Lower leg skin (tissue), 3 donors: ENCODE results near the gene CLEC4F.

Experiments used
- CTCF ChIP-seq, 3 donors: fragments of 450-650 bp; IDR thresholded peaks; one replicate each; pipeline ENCODE4 v1.5.1; 2016; ENCODE audit warnings: antibody characterized with exemption in 3 of 3, mild to moderate bottlenecking in 3 of 3, moderate library complexity in 2 of 3
- POLR2A ChIP-seq, 2 donors: fragments of 450-650 bp; IDR thresholded peaks; one replicate each; pipeline ENCODE4 v1.6.1; 2016 to 2017; ENCODE audit warnings: antibody characterized with exemption in 2 of 2, mild to moderate bottlenecking in 1 of 2, moderate library complexity in 1 of 2

GRCh38 chr2:70842401-70842800 lies 22.0 kb upstream of the CLEC4F start:
- TF ChIP-seq CTCF (IDR thresholded peaks at IDR 0.05) (no peak), POLR2A (IDR thresholded peaks at IDR 0.05) (no peak)
